Subcutaneous abdominal adipose tissue (tissue), 5 donors: ENCODE data around the gene FKBP9.
"Not testable (repeated sequence)": the region's sequence is repeated elsewhere in the genome, so short reads cannot be mapped to it uniquely, and the experiment has no call there.

Experiments used
- H3K27ac ChIP-seq: one replicate; pipeline ENCODE4 v1.7.0; 2013; ENCODE audit warnings: low read depth, mild to moderate bottlenecking, inconsistent platforms, low read length, moderate library complexity
- H3K27me3 ChIP-seq, 5 donors: one replicate each; pipeline ENCODE4 v1.7.0; 2013; ENCODE audit warnings: low read length in 5 of 5, inconsistent platforms in 1 of 5; ENCODE audit not compliant: control insufficient read depth in 5 of 5, insufficient read depth in 4 of 5
- H3K36me3 ChIP-seq, 5 donors: one replicate each; pipeline ENCODE4 v1.7.0; 2013; ENCODE audit warnings: low read length in 5 of 5; ENCODE audit not compliant: control insufficient read depth in 5 of 5, insufficient read depth in 5 of 5
- H3K4me1 ChIP-seq, 5 donors: one replicate each; pipeline ENCODE4 v1.7.0; 2013; ENCODE audit warnings: low read length in 5 of 5, mild to moderate bottlenecking in 3 of 5, moderate library complexity in 1 of 5; ENCODE audit not compliant: control insufficient read depth in 5 of 5, insufficient read depth in 5 of 5
- H3K4me3 ChIP-seq, 5 donors: one replicate each; pipeline ENCODE4 v1.7.0; 2013; ENCODE audit warnings: low read length in 5 of 5, low read depth in 1 of 5
- H3K9ac ChIP-seq, 5 donors: one replicate each; pipeline ENCODE4 v1.7.0; 2013; ENCODE audit warnings: low read length in 5 of 5, mild to moderate bottlenecking in 4 of 5, moderate library complexity in 3 of 5
- H3K9me3 ChIP-seq, 5 donors: one replicate each; pipeline ENCODE4 v1.7.0; 2013; ENCODE audit warnings: low read length in 5 of 5; ENCODE audit not compliant: control insufficient read depth in 5 of 5
- donor health status: healthy.
- donor health status: healthy.
- donor health status: healthy.
- donor health status: healthy.
- donor health status: healthy.

The FKBP9 gene, protein sequence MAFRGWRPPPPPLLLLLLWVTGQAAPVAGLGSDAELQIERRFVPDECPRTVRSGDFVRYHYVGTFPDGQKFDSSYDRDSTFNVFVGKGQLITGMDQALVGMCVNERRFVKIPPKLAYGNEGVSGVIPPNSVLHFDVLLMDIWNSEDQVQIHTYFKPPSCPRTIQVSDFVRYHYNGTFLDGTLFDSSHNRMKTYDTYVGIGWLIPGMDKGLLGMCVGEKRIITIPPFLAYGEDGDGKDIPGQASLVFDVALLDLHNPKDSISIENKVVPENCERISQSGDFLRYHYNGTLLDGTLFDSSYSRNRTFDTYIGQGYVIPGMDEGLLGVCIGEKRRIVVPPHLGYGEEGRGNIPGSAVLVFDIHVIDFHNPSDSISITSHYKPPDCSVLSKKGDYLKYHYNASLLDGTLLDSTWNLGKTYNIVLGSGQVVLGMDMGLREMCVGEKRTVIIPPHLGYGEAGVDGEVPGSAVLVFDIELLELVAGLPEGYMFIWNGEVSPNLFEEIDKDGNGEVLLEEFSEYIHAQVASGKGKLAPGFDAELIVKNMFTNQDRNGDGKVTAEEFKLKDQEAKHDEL

GRCh38 chr7:32957326-32958045 is at the start of gene FKBP9:
FKBP9 (plus strand) TSS chr7:32957440; CDS start chr7:32957574, 134 bp downstream.
- Histone ChIP-seq H3K4me1 (peaks cover 5 to 25% (median 17%) of the 10 kb centered on the region in 5 donors), H3K9me3 (no peaks in the 10 kb centered on the region), H3K9ac (peak within 1 kb of the TSS; percentile 76 to 86 (median 82)), H3K27ac (peak within 1 kb of the TSS; percentile 87), H3K36me3 (no peaks in the 10 kb centered on the region), H3K4me3 (peak within 1 kb of the TSS; percentile 82 to 100 (median 93)), H3K27me3 (no peaks in the 10 kb centered on the region)

- Histone ChIP-seq H3K27me3 (no peaks in the 10 kb centered on the region), H3K36me3 (peaks cover 0 to 14% (median 9%) of the 10 kb centered on the region in 5 donors), H3K9ac (no peak overlapping the region), H3K27ac (no peak overlapping the region), H3K4me3 (no peak overlapping the region), H3K4me1 (peaks cover 0 to 5% (median 4%) of the 10 kb centered on the region in 5 donors), H3K9me3 (no peaks in the 10 kb centered on the region)
Observed at GRCh38 chr7:32910195-32910594, 47.0 kb upstream of the FKBP9 start.

DNA sequence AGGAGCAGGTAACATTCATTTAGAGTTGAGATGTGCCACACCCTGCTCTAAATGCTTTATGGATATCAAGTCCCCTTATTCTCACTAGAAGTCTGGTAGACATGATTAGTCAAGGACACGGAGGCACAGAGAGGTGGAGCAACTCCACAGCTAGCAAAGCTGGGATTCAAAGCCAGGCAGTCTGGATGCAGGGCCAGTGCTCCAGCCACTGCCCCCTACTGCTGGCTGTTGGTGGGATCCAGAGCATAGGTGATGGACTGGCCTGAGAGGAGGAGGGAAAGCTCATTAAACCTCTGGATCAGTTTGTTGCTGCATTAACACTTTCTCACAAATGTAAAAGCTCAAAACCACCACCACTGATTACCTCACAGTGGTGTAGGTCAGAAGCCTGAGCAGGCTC is 43.1 kb upstream of the FKBP9 start:
- Histone ChIP-seq H3K4me3 (no peak overlapping the region), H3K27ac (no peak overlapping the region), H3K36me3 (peaks cover 15 to 46% (median 37%) of the 10 kb centered on the region in 5 donors), H3K9ac (no peak overlapping the region), H3K9me3 (no peaks in the 10 kb centered on the region), H3K27me3 (no peaks in the 10 kb centered on the region), H3K4me1 (no peaks in the 10 kb centered on the region)

DNA sequence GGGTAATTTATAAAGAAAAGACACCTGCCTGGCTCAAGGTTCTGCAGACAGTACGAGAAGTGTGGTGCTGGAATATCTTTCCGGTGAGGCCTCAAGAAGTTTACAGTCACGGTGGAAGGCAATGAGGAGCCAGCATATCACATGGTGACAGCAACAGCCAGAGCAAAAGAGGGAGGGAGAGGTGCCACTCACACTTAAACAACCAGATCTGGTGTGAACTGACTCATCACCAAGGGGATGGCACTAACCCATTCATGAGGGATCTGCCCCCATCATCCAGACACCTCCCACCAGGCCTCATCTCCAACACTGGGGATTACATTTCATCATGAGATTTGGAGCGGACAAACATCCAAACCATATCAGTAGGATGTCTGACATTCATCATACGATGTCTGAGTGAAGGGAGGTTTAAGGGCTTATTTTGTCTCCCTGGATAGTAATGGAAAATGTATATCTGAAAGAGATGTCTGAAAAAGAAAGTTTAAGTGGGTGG is 42.2 kb upstream of the FKBP9 start:
- Histone ChIP-seq H3K9me3 (no peaks in the 10 kb centered on the region), H3K4me3 (no peak overlapping the region), H3K36me3 (peaks cover 15 to 47% (median 37%) of the 10 kb centered on the region in 5 donors), H3K4me1 (no peaks in the 10 kb centered on the region), H3K27me3 (no peaks in the 10 kb centered on the region), H3K27ac (no peak overlapping the region), H3K9ac (no peak overlapping the region)

DNA sequence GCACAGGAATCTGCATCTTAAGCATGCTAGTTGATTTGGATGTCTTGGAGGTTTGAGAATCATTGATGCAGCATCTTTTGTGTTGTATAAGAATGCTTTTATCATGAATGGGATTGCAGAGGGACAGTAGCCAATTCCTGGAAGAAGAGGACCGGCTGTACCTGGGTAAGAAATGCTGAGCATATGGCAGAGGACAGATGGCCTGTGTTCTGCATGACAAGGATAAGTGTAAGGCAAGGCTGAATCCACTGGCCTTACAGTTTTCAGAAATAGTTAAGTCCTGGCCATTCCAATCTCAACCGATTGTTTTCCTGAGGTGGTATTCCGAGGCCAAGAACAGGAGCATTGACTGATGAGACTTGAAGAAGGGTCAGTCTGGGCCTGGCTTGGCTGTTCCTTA is 41.2 kb upstream of the FKBP9 start:
- Histone ChIP-seq H3K27ac (no peak overlapping the region), H3K36me3 (peaks cover 18 to 52% (median 39%) of the 10 kb centered on the region in 5 donors), H3K9me3 (no peaks in the 10 kb centered on the region), H3K27me3 (no peaks in the 10 kb centered on the region), H3K4me3 (no peak overlapping the region), H3K4me1 (no peaks in the 10 kb centered on the region), H3K9ac (no peak overlapping the region)

GRCh38 chr7:32916994-32917393 is 40.2 kb upstream of the FKBP9 start:
- H3K36me3 ChIP-seq = peaks cover 25 to 59% (median 44%) of the 10 kb centered on the region in 5 donors

GRCh38 chr7:32921896-32922295 is 35.3 kb upstream of the FKBP9 start:
- Histone ChIP-seq H3K27ac (no peak overlapping the region), H3K4me3 (no peak overlapping the region), H3K36me3 (peaks cover 19 to 45% (median 36%) of the 10 kb centered on the region in 5 donors)

More at GRCh38 chr7:32916994-32917393, 40.2 kb upstream of the FKBP9 start:
- H3K9me3 ChIP-seq, H3K4me1 ChIP-seq, H3K4me3 ChIP-seq, H3K9ac ChIP-seq, H3K27ac ChIP-seq, H3K27me3 ChIP-seq: not testable (repeated sequence)

DNA sequence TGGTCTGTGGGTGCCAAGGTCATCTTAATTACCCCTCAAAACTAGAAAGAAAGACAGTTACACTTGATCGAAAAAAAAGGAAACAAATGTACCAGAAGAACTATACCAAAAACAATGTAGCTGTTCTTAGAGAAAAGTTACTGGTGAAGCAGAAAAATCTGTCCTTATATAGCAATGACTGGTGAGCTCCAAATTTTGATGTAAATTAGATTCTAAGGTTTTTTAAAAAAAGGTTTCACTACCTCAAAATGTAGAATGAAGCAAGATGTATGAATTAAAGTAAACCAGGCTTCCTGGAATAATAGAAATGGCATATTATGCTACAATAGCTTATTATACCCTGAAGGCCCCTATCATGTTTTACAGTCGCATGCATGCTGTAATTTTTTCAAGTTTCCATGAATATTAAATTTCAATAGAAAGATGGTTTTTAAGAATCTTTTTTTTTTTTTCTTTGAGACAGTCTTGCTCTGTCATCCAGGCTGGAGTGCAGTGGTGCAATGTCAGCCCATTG is 28.4 kb upstream of the FKBP9 start:
- H3K4me1 ChIP-seq = no peaks in the 10 kb centered on the region
- H3K27ac ChIP-seq = no peak overlapping the region
- no peak overlapping the region for H3K9ac ChIP-seq
- H3K36me3 ChIP-seq = peaks cover 23 to 56% (median 36%) of the 10 kb centered on the region in 5 donors
- no peaks in the 10 kb centered on the region for H3K27me3 ChIP-seq
- no peak overlapping the region for H3K4me3 ChIP-seq
- H3K9me3 ChIP-seq = no peaks in the 10 kb centered on the region

More at GRCh38 chr7:32921896-32922295, 35.3 kb upstream of the FKBP9 start:
- Histone ChIP-seq H3K4me1 (no peaks in the 10 kb centered on the region), H3K27me3 (no peaks in the 10 kb centered on the region), H3K9ac (no peak overlapping the region), H3K9me3 (no peaks in the 10 kb centered on the region)

DNA sequence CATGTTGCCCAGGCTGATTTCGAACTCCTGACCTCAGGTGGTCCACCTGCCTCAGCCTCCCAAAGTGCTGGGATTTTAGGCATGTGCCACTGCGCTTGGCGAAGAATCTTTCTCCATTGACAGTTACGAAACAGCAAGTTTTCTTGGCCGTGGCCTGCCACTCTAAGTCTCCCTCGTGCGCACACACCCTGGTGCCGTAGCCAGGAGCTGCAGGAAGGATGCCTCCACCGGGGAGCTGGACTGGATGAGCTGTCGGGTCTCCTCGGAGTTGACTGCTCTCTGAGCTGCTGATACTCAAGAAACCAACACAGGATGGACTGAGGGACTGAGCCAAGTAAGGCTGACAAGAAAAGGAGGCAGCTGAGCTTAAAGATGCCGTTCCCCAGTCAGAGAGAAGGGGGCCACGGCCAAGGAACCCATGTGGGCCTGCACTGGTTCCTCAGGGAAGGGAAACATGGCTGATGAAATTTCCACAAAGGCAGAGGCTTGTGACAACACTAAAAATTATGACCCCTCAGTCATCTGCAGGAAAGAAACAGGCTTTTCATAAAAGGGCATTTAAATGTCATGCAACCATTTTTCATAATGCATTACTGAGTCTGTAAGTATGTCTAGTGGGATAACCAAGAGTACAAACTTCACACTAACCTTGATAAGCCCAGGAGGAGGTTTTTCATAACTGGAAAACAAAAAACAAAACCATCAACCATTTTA is 27.7 kb upstream of the FKBP9 start:
- Histone ChIP-seq H3K27ac (no peak overlapping the region), H3K4me1 (no peaks in the 10 kb centered on the region)

More for the DNA sequence above, 27.7 kb upstream of the FKBP9 start:
- peaks cover 22 to 53% (median 33%) of the 10 kb centered on the region in 5 donors for H3K36me3 ChIP-seq
- peak overlapping the region in 1 of 5 donors; percentile 8 for H3K9ac ChIP-seq
- no peak overlapping the region for H3K4me3 ChIP-seq
- H3K9me3 ChIP-seq = no peaks in the 10 kb centered on the region
- no peaks in the 10 kb centered on the region for H3K27me3 ChIP-seq
